Upper lobe of left lung (tissue), 6 donors: ENCODE data around the gene HIVEP3. TPM values are rescaled to one million over a fixed set of nuclear protein-coding genes. Genes with fewer than 3 reads are reported as not detected.

ENCODE experiments used
- ATAC-seq, 2 donors: fragments of 200-7000 bp; cut with Tn5 transposase; one replicate each; pipeline ENCODE4 v1.9.1; 2022; ENCODE audit warnings: mild to moderate bottlenecking in 2 of 2, moderate library complexity in 2 of 2; ENCODE audit not compliant: low FRiP score in 2 of 2
- DNase-seq, 2 donors: peaks; one replicate each; pipeline ENCODE4 v3.0.0-alpha.2; 2019 to 2020
- H3K27ac ChIP-seq, 4 donors: fragments of 200-600 bp; sonication (generic); one replicate each; pipeline ENCODE4 v1.5.1; 2016 to 2019
- H3K27me3 ChIP-seq, 4 donors: fragments of 200-600 bp; sonication (generic); one replicate each; pipeline ENCODE4 v1.5.1; 2017 to 2019
- H3K36me3 ChIP-seq, 4 donors: fragments of 200-600 bp; sonication (generic); one replicate each; pipeline ENCODE4 v1.5.1; 2016 to 2019
- H3K4me1 ChIP-seq, 4 donors: fragments of 200-600 bp; sonication (generic); one replicate each; pipeline ENCODE4 v1.5.1; 2018 to 2019
- H3K4me3 ChIP-seq, 4 donors: fragments of 200-600 bp; sonication (generic); one replicate each; pipeline ENCODE4 v1.5.1; 2017 to 2019; ENCODE audit warnings: mild to moderate bottlenecking in 2 of 4, moderate library complexity in 1 of 4
- H3K9me3 ChIP-seq, 4 donors: fragments of 200-600 bp; sonication (generic); one replicate each; pipeline ENCODE4 v1.5.1; 2018 to 2019
- CTCF ChIP-seq, 6 experiments: fragments of 450-650 bp in 4 of 6; fragments of 200-600 bp in 2 of 6; sonication (generic) in 2 of 6; IDR thresholded peaks; one replicate each; pipeline ENCODE4 v1.5.1; 2016 to 2019; ENCODE audit warnings: antibody characterized with exemption in 6 of 6
- EP300 ChIP-seq, 4 donors: sonication (generic); formaldehyde crosslinking; IDR thresholded peaks; one replicate each; pipeline ENCODE4 v1.5.1; 2017; ENCODE audit warnings: antibody characterized with exemption in 4 of 4, control low read depth in 2 of 4
- POLR2A ChIP-seq, 4 donors: fragments of 450-650 bp; IDR thresholded peaks; one replicate each; pipeline ENCODE4 v1.5.1; 2016 to 2017; ENCODE audit warnings: antibody characterized with exemption in 4 of 4, mild to moderate bottlenecking in 2 of 4
- POLR2AphosphoS5 ChIP-seq, 2 donors: sonication (generic); formaldehyde crosslinking; IDR thresholded peaks; one replicate each; pipeline ENCODE4 v1.5.1; 2017; ENCODE audit warnings: antibody characterized with exemption in 2 of 2
- WGBS, 2 donors: methylation state at CpG; one replicate each; pipeline ENCODE4 v1.1.5; 2017 to 2018; 5-methylcytosine and 5-hydroxymethylcytosine counted together
- total RNA-seq, 6 donors: library from RNA; depleted of rRNA in 4 of 6; stranded (reverse); fragments of >200 nt in 4 of 6; gene quantifications; one replicate each; pipeline versions ENCODE4 v1.1.0 to v1.2.1, GENCODE V29; 2016 to 2021
- donor health status: DM: no; HTN: no; CAD: no; lungs with moderate emphysema.
- donor health status: DM: no; HTN: yes; CAD: no; lungs with severe emphysema.

Gene HIVEP3
- total RNA-seq, 6 donors from 2014 or later = 9.7 to 23.0 (median 11.6) TPM

- DNase-seq (no peak), ATAC-seq (peak in 1 of 2 donors; percentile 53)
- H3K4me3 ChIP-seq = no peak overlapping the region
Observed at GRCh38 chr1:41789661-41790330, 128.9 kb downstream of the HIVEP3 start.

GRCh38 chr1:41788427-41788826, 130.3 kb downstream of the HIVEP3 start:
- H3K27me3 ChIP-seq = no peaks in the 10 kb centered on the region
- H3K4me3 ChIP-seq = no peak overlapping the region
- TF ChIP-seq POLR2A (IDR thresholded peaks at IDR 0.05) (no peak), EP300 (IDR thresholded peaks at IDR 0.05) (no peak), CTCF (IDR thresholded peaks at IDR 0.05) (no peak)
- no peaks in the 10 kb centered on the region for H3K9me3 ChIP-seq
- WGBS, 2 donors = 88 to 89% methylated on average over 3 of the region's 3 CpGs
- H3K4me1 ChIP-seq = peaks cover 0 to 8% (median 0%) of the 10 kb centered on the region in 4 donors
- no peak for DNase-seq
- no peak for ATAC-seq
- no peak overlapping the region for H3K27ac ChIP-seq
- no peaks in the 10 kb centered on the region for H3K36me3 ChIP-seq

More at GRCh38 chr1:41789661-41790330, 128.9 kb downstream of the HIVEP3 start:
- TF ChIP-seq POLR2A (IDR thresholded peaks at IDR 0.05) = no peak
- no peak for TF ChIP-seq CTCF (IDR thresholded peaks at IDR 0.05)
- no peak for TF ChIP-seq EP300 (IDR thresholded peaks at IDR 0.05)
- no peak for TF ChIP-seq POLR2AphosphoS5 (IDR thresholded peaks at IDR 0.05)
- Histone ChIP-seq H3K9me3 (no peaks in the 10 kb centered on the region), H3K36me3 (no peaks in the 10 kb centered on the region), H3K4me1 (peaks cover 0 to 8% (median 0%) of the 10 kb centered on the region in 4 donors), H3K27ac (no peak overlapping the region), H3K27me3 (no peaks in the 10 kb centered on the region)
- 73 to 100% methylated on average over 2 to 3 of the region's 3 CpGs for WGBS, 2 donors

- no peak overlapping the region for H3K27ac ChIP-seq
- no peaks in the 10 kb centered on the region for H3K27me3 ChIP-seq
- no peak overlapping the region for H3K4me3 ChIP-seq
- TF ChIP-seq POLR2A (IDR thresholded peaks at IDR 0.05) (no peak), POLR2AphosphoS5 (IDR thresholded peaks at IDR 0.05) (no peak), EP300 (IDR thresholded peaks at IDR 0.05) (no peak), CTCF (IDR thresholded peaks at IDR 0.05) (no peak)
- no peak for DNase-seq
- peaks cover 0 to 3% (median 0%) of the 10 kb centered on the region in 4 donors for H3K4me1 ChIP-seq
- H3K36me3 ChIP-seq = no peaks in the 10 kb centered on the region
- WGBS, 2 donors = 66 to 76% methylated on average over 3 of the region's 3 CpGs
- no peak for ATAC-seq
- H3K9me3 ChIP-seq = no peaks in the 10 kb centered on the region
Observed at GRCh38 chr1:41784531-41785274, 134.0 kb downstream of the HIVEP3 start.

- Histone ChIP-seq H3K4me1 (no peaks in the 10 kb centered on the region), H3K36me3 (no peaks in the 10 kb centered on the region), H3K4me3 (no peak overlapping the region), H3K9me3 (no peaks in the 10 kb centered on the region), H3K27ac (no peak overlapping the region), H3K27me3 (no peaks in the 10 kb centered on the region)
- DNase-seq (no peak), ATAC-seq (no peak)
- TF ChIP-seq EP300 (IDR thresholded peaks at IDR 0.05) = no peak
- TF ChIP-seq POLR2A (IDR thresholded peaks at IDR 0.05) = no peak
- no peak for TF ChIP-seq POLR2AphosphoS5 (IDR thresholded peaks at IDR 0.05)
- TF ChIP-seq CTCF (IDR thresholded peaks at IDR 0.05) = no peak
- 57 to 79% methylated on average over 11 of the region's 11 CpGs for WGBS, 2 donors
Observed at GRCh38 chr1:41783189-41783639, 135.5 kb downstream of the HIVEP3 start.
